Measurements from ENCODE around the gene ESAM.

- TF ChIP-seq ZNF132 (tag by site-specific recombination; IDR thresholded peaks at IDR 0.05; ENCODE audit: borderline replicate concordance) (no peak), CTCF (tag by site-specific recombination; IDR thresholded peaks at IDR 0.05) (no peak), ZNF274 (IDR thresholded peaks at IDR 0.05; ENCODE audit: low read length) (no peak), ZNF274 (tag by site-specific recombination; IDR thresholded peaks at IDR 0.05; ENCODE audit: borderline replicate concordance) (no peak), HIC1 (tag by site-specific recombination; IDR thresholded peaks at IDR 0.05) (no peak), YY1 (tag by site-specific recombination; IDR thresholded peaks at IDR 0.05) (no peak), ZNF843 (tag by site-specific recombination; IDR thresholded peaks at IDR 0.05) (no peak), ZBTB17 (tag by site-specific recombination; IDR thresholded peaks at IDR 0.05) (no peak), TCF7L2 (IDR thresholded peaks at IDR 0.05; ENCODE audit: borderline replicate concordance, low read depth, low read length) (no peak), ZFP69B (tag by site-specific recombination; IDR thresholded peaks at IDR 0.05) (no peak), EGR2 (tag by site-specific recombination; IDR thresholded peaks at IDR 0.05; ENCODE audit: low read depth) (no peak), ZNF23 (tag by site-specific recombination; IDR thresholded peaks at IDR 0.05; ENCODE audit: borderline replicate concordance) (no peak)
- TF ChIP-seq, protein P1, sequence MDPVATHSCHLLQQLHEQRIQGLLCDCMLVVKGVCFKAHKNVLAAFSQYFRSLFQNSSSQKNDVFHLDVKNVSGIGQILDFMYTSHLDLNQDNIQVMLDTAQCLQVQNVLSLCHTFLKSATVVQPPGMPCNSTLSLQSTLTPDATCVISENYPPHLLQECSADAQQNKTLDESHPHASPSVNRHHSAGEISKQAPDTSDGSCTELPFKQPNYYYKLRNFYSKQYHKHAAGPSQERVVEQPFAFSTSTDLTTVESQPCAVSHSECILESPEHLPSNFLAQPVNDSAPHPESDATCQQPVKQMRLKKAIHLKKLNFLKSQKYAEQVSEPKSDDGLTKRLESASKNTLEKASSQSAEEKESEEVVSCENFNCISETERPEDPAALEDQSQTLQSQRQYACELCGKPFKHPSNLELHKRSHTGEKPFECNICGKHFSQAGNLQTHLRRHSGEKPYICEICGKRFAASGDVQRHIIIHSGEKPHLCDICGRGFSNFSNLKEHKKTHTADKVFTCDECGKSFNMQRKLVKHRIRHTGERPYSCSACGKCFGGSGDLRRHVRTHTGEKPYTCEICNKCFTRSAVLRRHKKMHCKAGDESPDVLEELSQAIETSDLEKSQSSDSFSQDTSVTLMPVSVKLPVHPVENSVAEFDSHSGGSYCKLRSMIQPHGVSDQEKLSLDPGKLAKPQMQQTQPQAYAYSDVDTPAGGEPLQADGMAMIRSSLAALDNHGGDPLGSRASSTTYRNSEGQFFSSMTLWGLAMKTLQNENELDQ (tag by site-specific recombination; IDR thresholded peaks at IDR 0.05; ENCODE audit: low read depth), result no peak
- TF ChIP-seq, protein P2, sequence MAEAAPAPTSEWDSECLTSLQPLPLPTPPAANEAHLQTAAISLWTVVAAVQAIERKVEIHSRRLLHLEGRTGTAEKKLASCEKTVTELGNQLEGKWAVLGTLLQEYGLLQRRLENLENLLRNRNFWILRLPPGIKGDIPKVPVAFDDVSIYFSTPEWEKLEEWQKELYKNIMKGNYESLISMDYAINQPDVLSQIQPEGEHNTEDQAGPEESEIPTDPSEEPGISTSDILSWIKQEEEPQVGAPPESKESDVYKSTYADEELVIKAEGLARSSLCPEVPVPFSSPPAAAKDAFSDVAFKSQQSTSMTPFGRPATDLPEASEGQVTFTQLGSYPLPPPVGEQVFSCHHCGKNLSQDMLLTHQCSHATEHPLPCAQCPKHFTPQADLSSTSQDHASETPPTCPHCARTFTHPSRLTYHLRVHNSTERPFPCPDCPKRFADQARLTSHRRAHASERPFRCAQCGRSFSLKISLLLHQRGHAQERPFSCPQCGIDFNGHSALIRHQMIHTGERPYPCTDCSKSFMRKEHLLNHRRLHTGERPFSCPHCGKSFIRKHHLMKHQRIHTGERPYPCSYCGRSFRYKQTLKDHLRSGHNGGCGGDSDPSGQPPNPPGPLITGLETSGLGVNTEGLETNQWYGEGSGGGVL (tag by site-specific recombination; IDR thresholded peaks at IDR 0.05), result no peak
- TF ChIP-seq, protein P3, sequence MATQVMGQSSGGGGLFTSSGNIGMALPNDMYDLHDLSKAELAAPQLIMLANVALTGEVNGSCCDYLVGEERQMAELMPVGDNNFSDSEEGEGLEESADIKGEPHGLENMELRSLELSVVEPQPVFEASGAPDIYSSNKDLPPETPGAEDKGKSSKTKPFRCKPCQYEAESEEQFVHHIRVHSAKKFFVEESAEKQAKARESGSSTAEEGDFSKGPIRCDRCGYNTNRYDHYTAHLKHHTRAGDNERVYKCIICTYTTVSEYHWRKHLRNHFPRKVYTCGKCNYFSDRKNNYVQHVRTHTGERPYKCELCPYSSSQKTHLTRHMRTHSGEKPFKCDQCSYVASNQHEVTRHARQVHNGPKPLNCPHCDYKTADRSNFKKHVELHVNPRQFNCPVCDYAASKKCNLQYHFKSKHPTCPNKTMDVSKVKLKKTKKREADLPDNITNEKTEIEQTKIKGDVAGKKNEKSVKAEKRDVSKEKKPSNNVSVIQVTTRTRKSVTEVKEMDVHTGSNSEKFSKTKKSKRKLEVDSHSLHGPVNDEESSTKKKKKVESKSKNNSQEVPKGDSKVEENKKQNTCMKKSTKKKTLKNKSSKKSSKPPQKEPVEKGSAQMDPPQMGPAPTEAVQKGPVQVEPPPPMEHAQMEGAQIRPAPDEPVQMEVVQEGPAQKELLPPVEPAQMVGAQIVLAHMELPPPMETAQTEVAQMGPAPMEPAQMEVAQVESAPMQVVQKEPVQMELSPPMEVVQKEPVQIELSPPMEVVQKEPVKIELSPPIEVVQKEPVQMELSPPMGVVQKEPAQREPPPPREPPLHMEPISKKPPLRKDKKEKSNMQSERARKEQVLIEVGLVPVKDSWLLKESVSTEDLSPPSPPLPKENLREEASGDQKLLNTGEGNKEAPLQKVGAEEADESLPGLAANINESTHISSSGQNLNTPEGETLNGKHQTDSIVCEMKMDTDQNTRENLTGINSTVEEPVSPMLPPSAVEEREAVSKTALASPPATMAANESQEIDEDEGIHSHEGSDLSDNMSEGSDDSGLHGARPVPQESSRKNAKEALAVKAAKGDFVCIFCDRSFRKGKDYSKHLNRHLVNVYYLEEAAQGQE (tag by site-specific recombination; IDR thresholded peaks at IDR 0.05), result no peak
Measured at GRCh38 chr11:124754309-124754708, 7.8 kb downstream of the ESAM start.
